ENCODE data around the gene NUDCD2. TPM values are rescaled to one million over a fixed set of nuclear protein-coding genes. Genes with fewer than 3 reads are reported as not detected.

NUDCD2 gene
- total and polyA plus RNA-seq, 11 donors = 1.6 to 17.1 (median 12.8) TPM

- ATAC-seq = no peak
- no peak for TF ChIP-seq POLR2A (IDR thresholded peaks at IDR 0.05)
- no peak for TF ChIP-seq CTCF (IDR thresholded peaks at IDR 0.05)
- H3K4me3 ChIP-seq = no peak overlapping the region
These were observed 49.4 kb downstream of the NUDCD2 start for GRCh38 chr5:163410505-163410904.

DNA sequence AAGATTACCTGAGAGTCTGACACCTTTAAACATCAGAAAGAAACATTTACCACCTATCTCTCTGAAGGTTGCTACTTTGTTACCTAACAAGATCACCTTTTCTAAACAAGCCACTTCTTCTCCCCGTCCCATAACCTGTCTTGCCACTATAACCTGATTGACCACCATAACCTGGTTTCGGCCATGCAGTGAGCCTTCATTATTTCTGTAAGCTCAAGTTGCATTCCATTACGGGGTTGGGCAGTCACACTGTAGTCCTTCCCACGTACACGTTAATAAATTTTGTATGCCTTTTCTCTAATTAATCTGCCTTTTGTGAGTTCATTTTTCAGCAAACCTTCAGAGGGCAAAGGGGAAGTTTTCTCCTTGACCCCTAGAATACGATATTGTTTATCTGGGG lies 50.5 kb downstream of the NUDCD2 start:
- TF ChIP-seq POLR2A (IDR thresholded peaks at IDR 0.05) (no peak), CTCF (IDR thresholded peaks at IDR 0.05) (no peak)
- H3K36me3 ChIP-seq = no peaks in the 10 kb centered on the region
- H3K27me3 ChIP-seq = peaks cover 0 to 6% (median 0%) of the 10 kb centered on the region in 9 donors
- intact Hi-C loops (cut with DNase I) = loop anchor here in 2 of 10 donors (2.0 to 10.0 kb wide), 3 partner anchors 1195 to 1865 kb away; partner anchors contain the start of gene GABRB2 (in 1 of the 2)
- ATAC-seq = no peak
- H3K27ac ChIP-seq = no peak overlapping the region
- DNase-seq = no peak
- H3K4me1 ChIP-seq = peaks cover 0 to 16% (median 0%) of the 10 kb centered on the region in 12 donors
- 83 to 91% (median 84%) methylated on average over 6 of the region's 6 CpGs for WGBS, 4 donors
- no peak overlapping the region for H3K4me3 ChIP-seq
- no peaks in the 10 kb centered on the region for H3K9me3 ChIP-seq

More at GRCh38 chr5:163410505-163410904, 49.4 kb downstream of the NUDCD2 start:
- Histone ChIP-seq H3K36me3 (no peaks in the 10 kb centered on the region), H3K27me3 (peaks cover 0 to 15% (median 0%) of the 10 kb centered on the region in 9 donors), H3K9me3 (no peaks in the 10 kb centered on the region), H3K27ac (no peak overlapping the region), H3K4me1 (peaks cover 0 to 16% (median 0%) of the 10 kb centered on the region in 12 donors)
- DNase-seq = no peak
- intact Hi-C loops (cut with DNase I) = no loop called here
- WGBS, 4 donors = 59 to 73% (median 67%) methylated on average over 2 of the region's 2 CpGs

DNA sequence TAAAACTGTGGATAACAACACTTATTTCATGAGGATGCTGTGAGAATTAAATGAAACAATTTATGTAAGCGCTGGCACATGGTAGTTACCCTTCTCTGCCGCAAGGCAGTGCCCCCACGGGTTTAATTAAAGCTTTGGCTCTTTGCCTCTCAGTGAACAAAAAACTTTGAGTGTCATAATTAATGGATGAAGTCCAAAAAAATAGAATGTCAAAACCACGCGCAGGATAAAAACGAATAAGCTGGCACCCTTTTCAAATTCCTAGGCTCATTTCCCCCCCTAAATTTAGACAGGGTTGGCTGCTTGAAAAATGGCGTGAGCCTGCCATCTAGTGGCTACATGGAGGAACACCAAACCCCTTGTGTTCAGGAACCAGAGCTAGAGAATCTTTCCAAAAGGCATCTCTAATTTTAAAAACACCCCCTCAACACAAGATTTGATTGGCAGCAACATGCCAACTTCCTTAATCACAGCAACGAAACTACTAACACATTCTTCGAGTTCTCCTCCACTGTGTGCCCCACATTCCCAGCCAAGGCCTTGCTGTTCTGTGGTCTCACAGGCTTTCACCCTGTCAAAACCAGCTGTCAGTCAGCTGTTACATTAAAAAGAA lies 51.5 kb downstream of the NUDCD2 start:
- no peak for TF ChIP-seq POLR2A (IDR thresholded peaks at IDR 0.05)
- peak; percentile 71 to 93 (median 88) for TF ChIP-seq CTCF (IDR thresholded peaks at IDR 0.05)
- Histone ChIP-seq H3K9me3 (no peaks in the 10 kb centered on the region), H3K36me3 (no peaks in the 10 kb centered on the region), H3K27ac (no peak overlapping the region), H3K4me3 (peak overlapping the region in 1 of 12 donors; percentile 15), H3K4me1 (peaks cover 0 to 16% (median 0%) of the 10 kb centered on the region in 12 donors), H3K27me3 (peaks cover 0 to 4% (median 0%) of the 10 kb centered on the region in 9 donors)
- ATAC-seq (peak; percentile 80 to 93 (median 87)), DNase-seq (peak in 4 of 5 donors; percentile 41 to 61 (median 49))
- WGBS, 4 donors = 4 to 6% (median 5%) methylated on average over 9 of the region's 9 CpGs
- intact Hi-C loops (cut with DNase I) = loop anchor here in 2 of 10 donors (2.0 to 10.0 kb wide), 3 partner anchors 1194 to 1864 kb away; partner anchors contain the start of gene GABRB2 (in 1 of the 2)

DNA sequence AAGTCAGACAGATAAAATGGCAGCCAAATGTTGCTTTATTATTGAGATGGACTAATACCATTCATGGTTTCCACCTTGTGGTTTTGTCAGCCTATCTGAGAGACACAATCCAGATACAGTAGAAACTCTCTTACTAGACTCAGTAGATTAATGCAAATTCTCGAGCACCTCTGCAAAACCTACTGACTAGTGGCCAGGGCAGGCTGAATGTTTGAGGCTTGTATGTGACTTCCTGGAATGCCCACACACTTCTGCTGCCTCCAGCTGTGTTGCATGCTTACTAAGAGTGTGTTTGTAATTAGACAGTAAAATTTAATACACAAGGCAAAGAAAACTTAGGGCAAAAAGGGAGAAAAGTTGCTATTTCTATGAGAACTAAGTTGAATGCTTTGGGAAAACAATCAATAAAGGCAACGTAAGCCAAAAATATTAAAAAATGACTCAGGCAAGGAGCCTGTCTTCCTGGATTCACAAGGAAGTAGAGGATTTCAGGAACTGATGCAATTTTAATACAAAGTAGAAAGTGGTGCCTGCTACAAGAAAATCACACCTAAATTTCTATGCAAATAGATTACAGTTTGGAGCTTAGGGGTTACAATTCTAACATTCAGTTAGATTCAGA lies 52.8 kb downstream of the NUDCD2 start:
- ATAC-seq (no peak), DNase-seq (no peak)
- Histone ChIP-seq H3K27me3 (no peaks in the 10 kb centered on the region), H3K4me3 (no peak overlapping the region), H3K4me1 (peaks cover 0 to 16% (median 0%) of the 10 kb centered on the region in 12 donors), H3K9me3 (no peaks in the 10 kb centered on the region), H3K36me3 (no peaks in the 10 kb centered on the region), H3K27ac (no peak overlapping the region)
- intact Hi-C loops (cut with DNase I) = loop anchor here in 1 of 10 donors (5.0 to 10.0 kb wide), 2 partner anchors 1192 to 1860 kb away; partner anchors contain the start of gene GABRB2
- TF ChIP-seq POLR2A (IDR thresholded peaks at IDR 0.05) (no peak), CTCF (IDR thresholded peaks at IDR 0.05) (no peak)
- 32 to 42% (median 34%) methylated on average over 2 of the region's 2 CpGs for WGBS, 4 donors
